H1 (cell line): ENCODE measurements around the gene MLPH. TPM values are rescaled to one million over a fixed set of nuclear protein-coding genes. Genes with fewer than 3 reads are reported as not detected.
A peak's percentile ranks its signal among the peaks of the same experiment; 100 is the strongest.

Experiments used
- CTCF ChIA-PET: fragments of 300-600 bp; sonication (Branson Sonifier 250); formaldehyde crosslinking; loops from one replicate; lab custom pipeline; 2021; ENCODE audit not compliant: partially characterized antibody; lab: Charles Lee
- POLR2A ChIA-PET: fragments of 300-600 bp; sonication (Branson Sonifier 250); formaldehyde crosslinking; loops from one replicate; lab custom pipeline; 2021; ENCODE audit warnings: inconsistent platforms; ENCODE audit not compliant: partially characterized antibody; lab: Charles Lee
- DNase-seq, 2 experiments: peaks; one replicate each; pipeline versions ENCODE4 v3.0.0 to v3.0.0-alpha.2; 2010 to 2022; ENCODE audit warnings: low spot score in 2 of 2, low read depth in 1 of 2, mixed read lengths in 1 of 2
- FAIRE-seq: peaks from 2 replicates; lab custom pipeline; 2011; peaks lifted over from hg19 to GRCh38; lab: Jason Lieb, UNC
- H2AFZ ChIP-seq: 2 replicates; pipeline ENCODE4 v1.8.1; 2012; ENCODE audit warnings: low read length, inconsistent platforms
- H2AK5ac ChIP-seq: 2 replicates; pipeline ENCODE4 v1.6.1; 2013; ENCODE audit warnings: low read depth, low read length
- H2BK120ac ChIP-seq: replicated peaks from 2 replicates; pipeline ENCODE3; 2013; ENCODE audit warnings: low read depth, low read length, inconsistent platforms
- H2BK12ac ChIP-seq: 2 replicates; pipeline ENCODE4 v1.6.1; 2013; ENCODE audit warnings: low read depth, low read length
- H2BK15ac ChIP-seq: 2 replicates; pipeline ENCODE4 v1.6.1; 2013; ENCODE audit warnings: low read length
- H2BK20ac ChIP-seq: 2 replicates; pipeline ENCODE4 v1.6.1; 2013; ENCODE audit warnings: low read length
- H2BK5ac ChIP-seq: 2 replicates; pipeline ENCODE4 v1.6.1; 2013; ENCODE audit warnings: low read depth, low read length
- H3K14ac ChIP-seq: 2 replicates; pipeline ENCODE4 v1.6.1; 2013; ENCODE audit warnings: inconsistent platforms; ENCODE audit not compliant: insufficient read length
- H3K18ac ChIP-seq: 2 replicates; pipeline ENCODE4 v1.6.1; 2013; ENCODE audit warnings: low read length; ENCODE audit errors: extremely low read depth
- H3K23ac ChIP-seq: 2 replicates; pipeline ENCODE4 v1.6.1; 2013; ENCODE audit warnings: inconsistent platforms; ENCODE audit not compliant: insufficient read length
- H3K23me2 ChIP-seq: 2 replicates; pipeline ENCODE4 v1.6.1; 2013; ENCODE audit warnings: low read depth, low read length
- H3K27ac ChIP-seq: 2 replicates; pipeline ENCODE4 v1.6.1; 2011; ENCODE audit warnings: low read depth, low read length, inconsistent platforms
- H3K27me3 ChIP-seq, 4 experiments: replicated peaks in 1 of 4; 1 replicate in 1 of 4; 2 replicates in 3 of 4; pipeline versions ENCODE4 v1.6.1 to v1.8.1; 2011 to 2013; ENCODE audit warnings: low read length in 3 of 4, mild to moderate bottlenecking in 3 of 4, inconsistent platforms in 2 of 4, mixed read lengths in 2 of 4, moderate library complexity in 1 of 4; ENCODE audit not compliant: control insufficient read depth in 3 of 4, insufficient read depth in 3 of 4; ENCODE audit errors: extremely low read depth in 1 of 4
- H3K36me3 ChIP-seq, 4 experiments: 2 replicates each; pipeline versions ENCODE4 v1.6.1 to v1.8.1; 2011 to 2013; ENCODE audit warnings: mild to moderate bottlenecking in 4 of 4, low read length in 3 of 4, moderate library complexity in 2 of 4, control low read depth in 1 of 4, inconsistent platforms in 1 of 4; ENCODE audit not compliant: insufficient read depth in 4 of 4, control insufficient read depth in 2 of 4
- H3K4ac ChIP-seq: replicated peaks from 2 replicates; pipeline ENCODE3; 2013; ENCODE audit warnings: low read length, low read depth, mixed read lengths, inconsistent platforms; ENCODE audit not compliant: insufficient read length
- H3K4me1 ChIP-seq, 4 experiments: replicated peaks in 1 of 4; 1 replicate in 1 of 4; 2 replicates in 3 of 4; pipeline versions ENCODE4 v1.6.1 to v1.8.1; 2011 to 2013; ENCODE audit warnings: low read length in 3 of 4, inconsistent platforms in 2 of 4, mixed read lengths in 1 of 4; ENCODE audit not compliant: insufficient read depth in 4 of 4, control insufficient read depth in 3 of 4
- H3K4me2 ChIP-seq, 2 experiments: 2 replicates each; pipeline versions ENCODE4 v1.6.1 to v1.8.1; 2011 to 2013; ENCODE audit warnings: low read depth in 2 of 2, low read length in 2 of 2, control low read depth in 1 of 2, inconsistent platforms in 1 of 2, mild to moderate bottlenecking in 1 of 2; ENCODE audit not compliant: insufficient read depth in 1 of 2
- H3K4me3 ChIP-seq, 4 experiments: fragments of 200-600, 300-600 bp in 1 of 4; sonication (generic), shearing (Covaris generic), sonication (Bioruptor Twin) in 1 of 4; 2 replicates each; pipeline versions ENCODE4 v1.5.1 to v1.8.1; 2011 to 2016; ENCODE audit warnings: low read length in 4 of 4, low read depth in 3 of 4, control low read depth in 2 of 4, inconsistent platforms in 2 of 4, mild to moderate bottlenecking in 2 of 4, mixed read lengths in 1 of 4, moderate library complexity in 1 of 4; ENCODE audit not compliant: insufficient read depth in 2 of 4; ENCODE audit errors: extremely low read depth in 1 of 4
- H3K56ac ChIP-seq: replicated peaks from 2 replicates; pipeline ENCODE3; 2013; ENCODE audit warnings: low read depth, mild to moderate bottlenecking, mixed read lengths, low read length, inconsistent platforms; ENCODE audit not compliant: insufficient read length
- H3K79me1 ChIP-seq: 2 replicates; pipeline ENCODE4 v1.6.1; 2013; ENCODE audit warnings: low read depth, low read length, control low read depth
- H3K79me2 ChIP-seq, 2 experiments: 2 replicates each; pipeline versions ENCODE4 v1.6.1 to v1.8.1; 2012 to 2013; ENCODE audit warnings: low read length in 2 of 2, mild to moderate bottlenecking in 2 of 2, inconsistent platforms in 1 of 2; ENCODE audit not compliant: insufficient read depth in 2 of 2, control insufficient read depth in 1 of 2
- H3K9ac ChIP-seq, 4 experiments: replicated peaks in 1 of 4; 1 replicate in 1 of 4; 2 replicates in 3 of 4; pipeline versions ENCODE4 v1.6.1 to v1.8.1; 2011 to 2013; ENCODE audit warnings: low read depth in 3 of 4, low read length in 3 of 4, control low read depth in 2 of 4, mild to moderate bottlenecking in 2 of 4, moderate library complexity in 2 of 4, inconsistent platforms in 1 of 4; ENCODE audit errors: extremely low read depth in 1 of 4
- H3K9me3 ChIP-seq, 2 experiments: 2 replicates each; pipeline versions ENCODE4 v1.6.1 to v1.8.1; 2012 to 2013; ENCODE audit warnings: mild to moderate bottlenecking in 2 of 2, moderate library complexity in 2 of 2, control low read depth in 1 of 2, inconsistent platforms in 1 of 2, low read depth in 1 of 2, low read length in 1 of 2, mixed read lengths in 1 of 2; ENCODE audit not compliant: insufficient read depth in 2 of 2
- H4K20me1 ChIP-seq, 2 experiments: replicated peaks in 1 of 2; 2 replicates each; pipeline versions ENCODE3 to v1.8.1; 2011 to 2013; ENCODE audit warnings: inconsistent platforms in 2 of 2, low read length in 2 of 2, mild to moderate bottlenecking in 1 of 2; ENCODE audit not compliant: insufficient read depth in 2 of 2, control insufficient read depth in 1 of 2
- H4K5ac ChIP-seq: 2 replicates; pipeline ENCODE4 v1.6.1; 2013; ENCODE audit warnings: low read length, low read depth, mixed read lengths, inconsistent platforms; ENCODE audit not compliant: insufficient read length
- H4K8ac ChIP-seq: 2 replicates; pipeline ENCODE4 v1.8.0; 2013; ENCODE audit warnings: mild to moderate bottlenecking, moderate library complexity, low read length, inconsistent platforms; ENCODE audit not compliant: insufficient read depth; ENCODE audit errors: extremely low read depth
- H4K91ac ChIP-seq: replicated peaks from 2 replicates; pipeline ENCODE3; 2013; ENCODE audit warnings: low read length, mixed read lengths, inconsistent platforms; ENCODE audit not compliant: insufficient read length
- ASH2L ChIP-seq: fragments of 200-600, 300-600 bp; sonication (generic); IDR thresholded peaks from one replicate; pipeline ENCODE4 v1.7.1; 2017; ENCODE audit warnings: low read length
- BACH1 ChIP-seq: IDR thresholded peaks from 2 replicates; pipeline ENCODE4 v1.6.1; 2012; ENCODE audit warnings: low read length, improper control_type of control experiment
- BRCA1 ChIP-seq: IDR thresholded peaks from 2 replicates; pipeline ENCODE4 v1.6.1; 2012; ENCODE audit warnings: low read depth, low read length, improper control_type of control experiment
- CEBPB ChIP-seq: IDR thresholded peaks from 2 replicates; pipeline ENCODE4 v1.6.1; 2012; ENCODE audit warnings: low read depth, low read length
- EGR1 ChIP-seq: IDR thresholded peaks from 2 replicates; pipeline ENCODE4 v1.6.1; 2011; ENCODE audit warnings: low read depth, low read length, borderline replicate concordance
- GABPA ChIP-seq: IDR thresholded peaks from 2 replicates; pipeline ENCODE4 v1.6.1; 2011; ENCODE audit warnings: mild to moderate bottlenecking, low read length, moderate library complexity, borderline replicate concordance; ENCODE audit not compliant: insufficient read depth
- RBBP5 ChIP-seq: IDR thresholded peaks from 2 replicates; pipeline ENCODE4 v1.7.1; 2012; ENCODE audit warnings: low read depth, mild to moderate bottlenecking, inconsistent platforms, low read length, moderate library complexity, borderline replicate concordance
- SAP30 ChIP-seq: fragments of 300-600 bp; sonication (generic); IDR thresholded peaks from 2 replicates; pipeline ENCODE4 v1.7.1; 2012; ENCODE audit warnings: low read length, moderate library complexity, mild to moderate bottlenecking, inconsistent platforms; ENCODE audit not compliant: insufficient read depth, insufficient replicate concordance
- SRF ChIP-seq: IDR thresholded peaks from 2 replicates; pipeline ENCODE4 v1.6.1; 2011; ENCODE audit warnings: mild to moderate bottlenecking, low read depth, low read length, moderate library complexity
- WGBS, 2 experiments: shearing (Covaris generic) in 1 of 2; methylation state at CpG; one replicate each; pipeline versions ENCODE4 v1.1.6 to v1.1.7; 2013 to 2015; ENCODE audit warnings: low lambda C conversion rate in 2 of 2, mixed read lengths in 2 of 2, inconsistent platforms in 1 of 2, low coverage in 1 of 2, missing lambda C conversion rate in 1 of 2; ENCODE audit not compliant: insufficient replicate concordance in 2 of 2, insufficient coverage in 1 of 2, insufficient read length in 1 of 2; ENCODE audit errors: extremely low coverage in 1 of 2, missing lambda C conversion rate in 1 of 2; 5-methylcytosine and 5-hydroxymethylcytosine counted together
- polyA plus RNA-seq, 7 experiments: library from polyadenylated mRNA; depleted of rRNA in 3 of 7; stranded (reverse) in 5 of 7; unstranded in 2 of 7; fragments of >200 nt in 5 of 7; fragments of 200-250 nt in 2 of 7; gene quantifications; 1 replicate in 5 of 7; 2 replicates in 1 of 7; 4 replicates in 1 of 7; pipeline versions ENCODE4 v1.2.1 to v1.2.3, GENCODE V29; 2011 to 2013; ENCODE audit warnings: missing spikeins in 2 of 7, mixed read lengths in 2 of 7
- total RNA-seq: library from RNA; stranded (reverse); fragmentation: NEBNext Ultra II Directional; extraction: Animal tissue kit (Norgen Biotek cat#: 25700); gene quantifications from 2 replicates; pipeline ENCODE4 v1.2.1, GENCODE V29; 2021
- TF ChIP-seq, protein P1 (sequence below): IDR thresholded peaks from 2 replicates; pipeline ENCODE4 v1.6.1; 2011; ENCODE audit warnings: low read depth, mild to moderate bottlenecking, low read length; ENCODE audit not compliant: insufficient read depth
- TF ChIP-seq, protein P2 (sequence below): IDR thresholded peaks from 2 replicates; pipeline ENCODE4 v1.6.1; 2012; ENCODE audit warnings: low read length, inconsistent platforms

MLPH gene
- total and polyA plus RNA-seq, 2 of the 8 experiments (the other 6 are each of a cell fraction or from before 2014, with no cell fraction given) = 12.7 to 17.0 TPM

DNA sequence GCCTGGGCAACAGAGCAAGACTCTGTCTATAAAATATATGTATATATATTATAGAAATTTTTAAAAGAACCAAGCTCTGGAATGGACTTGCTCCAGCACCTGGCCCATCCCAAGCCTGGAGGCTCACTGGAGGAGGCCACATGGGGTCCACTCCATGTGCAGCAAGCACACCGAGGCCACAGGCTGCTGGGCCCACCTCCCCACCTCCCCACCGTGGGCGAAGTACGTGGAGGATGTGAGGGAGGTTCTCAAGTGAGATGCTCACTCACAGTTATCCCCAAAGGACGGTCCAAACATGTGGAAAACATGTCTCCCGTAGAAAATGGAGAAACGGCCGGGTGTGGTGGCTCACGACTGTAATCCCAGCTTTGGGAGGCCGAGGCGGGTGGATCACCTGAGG, 117.3 kb downstream of the MLPH start:
- WGBS, 2 experiments = 98% methylated on average over 11 of the region's 11 CpGs; no CpG with 5 or more reads in 1 of the 2 experiments
- Histone ChIP-seq H2BK120ac (no peak overlapping the region), H3K23ac (no peak overlapping the region), H3K4me2 (no peak overlapping the region), H3K14ac (no peak overlapping the region), H4K8ac (no peak overlapping the region; the same call in 1 of the 2 replicates), H3K4ac (peak overlapping the region; percentile 88), H3K36me3 (no peaks in the 10 kb centered on the region), H3K9me3 (peaks cover 10 to 16% of the 10 kb centered on the region in 2 experiments; a peak in 3 of 4 replicates), H2AK5ac (no peak overlapping the region), H2BK20ac (no peak overlapping the region; the same call in 1 of the 2 replicates), H3K23me2 (no peaks in the 10 kb centered on the region), H3K79me1 (no peaks in the 10 kb centered on the region), H3K27me3 (no peaks in the 10 kb centered on the region), H3K27ac (no peak overlapping the region), H3K18ac (no peak overlapping the region), H3K9ac (no peak overlapping the region), H3K79me2 (no peaks in the 10 kb centered on the region), H4K91ac (peak overlapping the region; percentile 80), H4K5ac (no peak overlapping the region), H2BK5ac (no peak overlapping the region), H4K20me1 (no peaks in the 10 kb centered on the region), H2BK12ac (peak overlapping the region; percentile 89; the same call in 1 of the 2 replicates), H2BK15ac (peak overlapping the region; percentile 72; the same call in 1 of the 2 replicates), H3K56ac (no peak overlapping the region), H3K4me1 (peaks cover 0 to 14% (median 5%) of the 10 kb centered on the region in 4 experiments; a peak in 4 of 7 replicates), H2AFZ (no peak overlapping the region), H3K4me3 (no peak overlapping the region)
- TF ChIP-seq RBBP5 (no peak), SRF (no peak), SAP30 (no peak), BACH1 (no peak), EGR1 (no peak), BRCA1 (no peak), CEBPB (no peak), ASH2L (no peak), GABPA (no peak)
- TF ChIP-seq, protein P1, sequence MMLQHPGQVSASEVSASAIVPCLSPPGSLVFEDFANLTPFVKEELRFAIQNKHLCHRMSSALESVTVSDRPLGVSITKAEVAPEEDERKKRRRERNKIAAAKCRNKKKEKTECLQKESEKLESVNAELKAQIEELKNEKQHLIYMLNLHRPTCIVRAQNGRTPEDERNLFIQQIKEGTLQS = no peak
- TF ChIP-seq, protein P2, sequence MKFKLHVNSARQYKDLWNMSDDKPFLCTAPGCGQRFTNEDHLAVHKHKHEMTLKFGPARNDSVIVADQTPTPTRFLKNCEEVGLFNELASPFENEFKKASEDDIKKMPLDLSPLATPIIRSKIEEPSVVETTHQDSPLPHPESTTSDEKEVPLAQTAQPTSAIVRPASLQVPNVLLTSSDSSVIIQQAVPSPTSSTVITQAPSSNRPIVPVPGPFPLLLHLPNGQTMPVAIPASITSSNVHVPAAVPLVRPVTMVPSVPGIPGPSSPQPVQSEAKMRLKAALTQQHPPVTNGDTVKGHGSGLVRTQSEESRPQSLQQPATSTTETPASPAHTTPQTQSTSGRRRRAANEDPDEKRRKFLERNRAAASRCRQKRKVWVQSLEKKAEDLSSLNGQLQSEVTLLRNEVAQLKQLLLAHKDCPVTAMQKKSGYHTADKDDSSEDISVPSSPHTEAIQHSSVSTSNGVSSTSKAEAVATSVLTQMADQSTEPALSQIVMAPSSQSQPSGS = no peak
- no peak for DNase-seq
- FAIRE-seq = no peak
- ChIA-PET CTCF (interaction anchor here (0.6 to 8.8 kb wide), 12 partner anchors 10 to 141 kb away, joined by 3 to 63 read pairs (median 5); partner anchors contain the start of gene RAB17), POLR2A (interaction anchor here (0.7 to 2.5 kb wide), 7 partner anchors 11 to 506 kb away, joined by 3 to 17 read pairs (median 7); partner anchors contain the start of genes LRRFIP1 and RAB17)
